Upper lobe of left lung (tissue), 6 donors: ENCODE results near the gene STX10. TPM values are rescaled to one million over a fixed set of nuclear protein-coding genes. Genes with fewer than 3 reads are reported as not detected.
A peak's percentile ranks its signal among the peaks of the same experiment; 100 is the strongest.

Experiments used
- ATAC-seq, 2 donors: fragments of 200-7000 bp; cut with Tn5 transposase; one replicate each; pipeline ENCODE4 v1.9.1; 2022; ENCODE audit warnings: mild to moderate bottlenecking in 2 of 2, moderate library complexity in 2 of 2; ENCODE audit not compliant: low FRiP score in 2 of 2
- DNase-seq, 2 donors: peaks; one replicate each; pipeline ENCODE4 v3.0.0-alpha.2; 2019 to 2020
- H3K27ac ChIP-seq, 4 donors: fragments of 200-600 bp; sonication (generic); one replicate each; pipeline ENCODE4 v1.5.1; 2016 to 2019
- H3K27me3 ChIP-seq, 4 donors: fragments of 200-600 bp; sonication (generic); one replicate each; pipeline ENCODE4 v1.5.1; 2017 to 2019
- H3K36me3 ChIP-seq, 4 donors: fragments of 200-600 bp; sonication (generic); one replicate each; pipeline ENCODE4 v1.5.1; 2016 to 2019
- H3K4me1 ChIP-seq, 4 donors: fragments of 200-600 bp; sonication (generic); one replicate each; pipeline ENCODE4 v1.5.1; 2018 to 2019
- H3K4me3 ChIP-seq, 4 donors: fragments of 200-600 bp; sonication (generic); one replicate each; pipeline ENCODE4 v1.5.1; 2017 to 2019; ENCODE audit warnings: mild to moderate bottlenecking in 2 of 4, moderate library complexity in 1 of 4
- H3K9me3 ChIP-seq, 4 donors: fragments of 200-600 bp; sonication (generic); one replicate each; pipeline ENCODE4 v1.5.1; 2018 to 2019
- EP300 ChIP-seq, 4 donors: sonication (generic); formaldehyde crosslinking; IDR thresholded peaks; one replicate each; pipeline ENCODE4 v1.5.1; 2017; ENCODE audit warnings: antibody characterized with exemption in 4 of 4, control low read depth in 2 of 4
- POLR2A ChIP-seq, 4 donors: fragments of 450-650 bp; IDR thresholded peaks; one replicate each; pipeline ENCODE4 v1.5.1; 2016 to 2017; ENCODE audit warnings: antibody characterized with exemption in 4 of 4, mild to moderate bottlenecking in 2 of 4
- POLR2AphosphoS5 ChIP-seq, 2 donors: sonication (generic); formaldehyde crosslinking; IDR thresholded peaks; one replicate each; pipeline ENCODE4 v1.5.1; 2017; ENCODE audit warnings: antibody characterized with exemption in 2 of 2
- whole genome bisulfite sequencing, 2 donors: methylation state at CpG; one replicate each; pipeline ENCODE4 v1.1.5; 2017 to 2018; 5-methylcytosine and 5-hydroxymethylcytosine counted together
- total RNA-seq, 6 donors: library from RNA; depleted of rRNA in 4 of 6; stranded (reverse); fragments of >200 nt in 4 of 6; gene quantifications; one replicate each; pipeline versions ENCODE4 v1.1.0 to v1.2.1, GENCODE V29; 2016 to 2021
- TF ChIP-seq, protein P1 (sequence below), 6 experiments: fragments of 450-650 bp in 4 of 6; fragments of 200-600 bp in 2 of 6; sonication (generic) in 2 of 6; IDR thresholded peaks; one replicate each; pipeline ENCODE4 v1.5.1; 2016 to 2019; ENCODE audit warnings: antibody characterized with exemption in 6 of 6
- donor health status: DM: no; HTN: no; CAD: no; lungs with moderate emphysema.
- donor health status: DM: no; HTN: yes; CAD: no; lungs with severe emphysema.

The STX10 gene
- total RNA-seq, 6 donors from 2014 or later = 80.0 to 348 (median 107) TPM

DNA sequence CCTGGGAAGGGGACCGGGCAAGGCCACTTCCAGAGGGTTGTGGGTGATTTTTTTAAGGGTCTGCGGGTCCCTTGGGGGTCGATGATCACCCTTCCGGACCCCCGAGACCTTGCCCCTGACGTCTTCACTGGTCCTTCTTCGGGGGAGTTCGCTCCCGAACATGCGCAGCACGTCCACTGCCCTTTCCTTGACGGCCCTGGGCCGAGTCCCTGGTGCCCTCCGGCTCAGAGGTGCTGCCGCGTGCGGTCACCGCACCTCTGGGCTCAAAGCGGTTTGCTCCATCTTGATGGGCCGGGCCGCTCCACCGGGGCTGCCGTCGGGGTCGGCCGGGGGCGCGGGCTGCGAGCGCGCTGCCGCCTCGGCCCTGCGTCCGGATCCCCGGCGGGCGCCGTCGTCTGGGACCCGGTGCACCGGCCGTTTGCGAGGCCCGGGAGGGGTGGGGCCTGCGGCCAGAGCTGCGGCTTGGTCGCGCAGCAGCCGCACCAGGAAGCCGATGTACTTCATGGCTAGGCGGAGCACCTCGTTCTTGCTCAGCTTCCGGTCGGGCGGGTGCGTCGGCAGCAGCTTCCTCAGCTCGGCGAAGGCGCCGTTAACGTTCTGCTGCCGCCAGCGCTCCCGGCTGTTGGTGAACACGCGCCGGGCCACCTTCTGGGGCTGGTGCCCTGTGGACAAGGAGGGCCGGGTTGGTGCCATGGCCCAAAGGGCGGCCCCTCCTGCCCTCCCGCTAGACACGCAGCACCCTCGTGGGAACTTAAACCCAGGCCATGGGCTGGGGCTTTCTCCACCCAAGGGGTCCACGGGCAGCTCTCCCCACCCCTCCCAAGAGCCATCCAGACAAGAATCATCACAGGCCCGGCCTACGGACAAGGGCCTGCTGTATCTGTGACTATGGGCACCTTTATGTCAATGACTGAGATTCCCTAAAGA lies 50.8 kb downstream of the STX10 start:
- H3K9me3 ChIP-seq = no peaks in the 10 kb centered on the region
- peaks cover 0 to 15% (median 7%) of the 10 kb centered on the region in 4 donors for H3K36me3 ChIP-seq
- WGBS, 2 donors = 12 to 28% methylated on average over 17 to 19 of the region's 77 CpGs
- H3K4me1 ChIP-seq = peaks cover 74 to 97% (median 85%) of the 10 kb centered on the region in 4 donors
- peak overlapping the region; percentile 15 to 59 (median 44) for H3K4me3 ChIP-seq
- peak; percentile 92 for DNase-seq
- ATAC-seq = peak; percentile 56 to 58
- H3K27ac ChIP-seq = peak overlapping the region; percentile 92 to 98 (median 95)
- peak in 2 of 4 donors; percentile 45 to 79 for TF ChIP-seq POLR2A (IDR thresholded peaks at IDR 0.05)
- TF ChIP-seq POLR2AphosphoS5 (IDR thresholded peaks at IDR 0.05) = peak; percentile 87 to 91
- TF ChIP-seq EP300 (IDR thresholded peaks at IDR 0.05) = peak in 2 of 4 donors; percentile 9 to 67
- TF ChIP-seq, protein P1, sequence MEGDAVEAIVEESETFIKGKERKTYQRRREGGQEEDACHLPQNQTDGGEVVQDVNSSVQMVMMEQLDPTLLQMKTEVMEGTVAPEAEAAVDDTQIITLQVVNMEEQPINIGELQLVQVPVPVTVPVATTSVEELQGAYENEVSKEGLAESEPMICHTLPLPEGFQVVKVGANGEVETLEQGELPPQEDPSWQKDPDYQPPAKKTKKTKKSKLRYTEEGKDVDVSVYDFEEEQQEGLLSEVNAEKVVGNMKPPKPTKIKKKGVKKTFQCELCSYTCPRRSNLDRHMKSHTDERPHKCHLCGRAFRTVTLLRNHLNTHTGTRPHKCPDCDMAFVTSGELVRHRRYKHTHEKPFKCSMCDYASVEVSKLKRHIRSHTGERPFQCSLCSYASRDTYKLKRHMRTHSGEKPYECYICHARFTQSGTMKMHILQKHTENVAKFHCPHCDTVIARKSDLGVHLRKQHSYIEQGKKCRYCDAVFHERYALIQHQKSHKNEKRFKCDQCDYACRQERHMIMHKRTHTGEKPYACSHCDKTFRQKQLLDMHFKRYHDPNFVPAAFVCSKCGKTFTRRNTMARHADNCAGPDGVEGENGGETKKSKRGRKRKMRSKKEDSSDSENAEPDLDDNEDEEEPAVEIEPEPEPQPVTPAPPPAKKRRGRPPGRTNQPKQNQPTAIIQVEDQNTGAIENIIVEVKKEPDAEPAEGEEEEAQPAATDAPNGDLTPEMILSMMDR (IDR thresholded peaks at IDR 0.05) = peak in 1 of 6 experiments; percentile 28
- H3K27me3 ChIP-seq = no peaks in the 10 kb centered on the region

DNA sequence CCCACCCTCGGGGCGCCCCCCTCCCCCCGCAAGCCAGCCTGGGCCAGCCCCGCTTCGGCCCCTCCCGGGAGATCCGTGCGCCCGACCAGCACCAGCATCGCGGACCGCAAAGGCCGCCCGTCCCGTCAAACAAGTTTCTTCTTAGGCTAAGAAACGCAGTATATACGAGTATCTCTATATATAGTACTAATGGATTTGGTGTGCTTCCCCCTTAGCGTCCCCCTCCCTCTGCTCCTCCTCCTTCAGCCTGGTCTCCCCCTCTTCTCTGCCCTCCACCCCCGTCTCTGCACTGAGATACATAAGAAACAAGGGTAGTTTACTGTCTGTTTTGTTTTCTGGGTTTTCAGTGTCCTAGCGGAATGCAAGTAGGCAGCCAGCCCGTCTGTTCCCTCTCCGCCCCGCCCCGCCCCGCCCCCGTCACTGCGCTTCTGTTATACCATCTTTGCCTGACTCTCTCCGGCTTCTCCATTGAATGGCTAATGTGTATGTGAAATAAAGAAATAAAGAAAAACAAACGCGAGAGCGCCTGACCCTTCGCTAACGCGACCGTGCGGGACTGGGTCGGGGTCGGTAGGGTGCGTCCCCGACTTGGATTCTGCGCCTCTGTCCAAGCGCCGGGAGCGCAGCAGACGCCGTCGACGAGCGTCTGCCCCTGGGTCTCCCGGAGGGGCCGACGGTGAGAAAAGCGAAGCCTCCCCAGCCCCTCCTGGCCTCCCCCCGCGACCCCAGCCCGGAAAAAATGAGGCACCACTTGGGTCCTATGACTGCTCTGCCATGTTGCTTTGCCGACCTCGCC lies 51.7 kb downstream of the STX10 start:
- H3K4me1 ChIP-seq = peaks cover 74 to 97% (median 84%) of the 10 kb centered on the region in 4 donors
- WGBS, 2 donors = 7 to 21% methylated on average over 40 to 55 of the region's 58 CpGs
- TF ChIP-seq POLR2AphosphoS5 (IDR thresholded peaks at IDR 0.05) (no peak), POLR2A (IDR thresholded peaks at IDR 0.05) (peak in 1 of 4 donors; percentile 46)
- H3K4me3 ChIP-seq = peak overlapping the region; percentile 15 to 59 (median 44)
- H3K27me3 ChIP-seq = no peaks in the 10 kb centered on the region
- peak overlapping the region; percentile 92 to 98 (median 95) for H3K27ac ChIP-seq
- H3K9me3 ChIP-seq = no peaks in the 10 kb centered on the region
- H3K36me3 ChIP-seq = peaks cover 0 to 15% (median 7%) of the 10 kb centered on the region in 4 donors
- DNase-seq (peak in 1 of 2 donors; percentile 42), ATAC-seq (peak in 1 of 2 donors; percentile 28)

DNA sequence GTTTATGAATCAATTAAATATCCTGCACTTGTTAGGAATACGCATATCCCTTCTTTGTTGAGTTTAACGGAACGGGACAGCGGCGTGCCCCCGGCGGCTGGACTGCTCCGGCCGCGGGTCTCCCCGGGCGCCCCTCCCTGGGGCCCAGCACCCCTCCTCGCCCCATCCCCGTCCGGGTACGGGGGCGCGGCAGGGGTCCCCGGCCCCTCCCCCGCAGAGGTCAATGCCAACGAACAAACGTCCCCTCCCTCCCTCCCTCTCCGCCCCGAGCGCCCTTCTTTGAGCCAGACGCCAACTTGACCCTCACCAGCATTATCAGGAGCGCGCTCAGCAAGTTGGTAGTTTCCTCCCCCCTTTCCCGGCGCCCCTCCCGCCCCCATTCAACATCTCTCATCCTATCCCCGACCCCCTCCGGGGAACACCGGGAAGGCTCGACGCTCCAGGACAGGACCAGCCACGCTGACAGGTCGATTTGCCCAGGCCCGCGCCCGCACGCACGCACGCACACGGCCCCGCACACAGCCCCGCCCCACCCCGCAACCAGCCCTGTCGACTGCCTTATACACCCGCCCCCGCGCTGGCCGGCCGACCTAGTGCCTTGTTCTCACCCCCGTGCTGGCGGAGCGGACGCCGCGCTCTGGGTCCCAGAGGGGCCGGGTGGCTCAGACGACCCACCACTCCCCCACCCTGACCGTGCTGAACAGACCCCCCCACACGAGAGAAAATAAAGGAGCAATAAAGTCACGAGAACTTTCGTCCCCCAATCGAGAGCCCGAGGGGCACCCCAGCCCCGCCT lies 52.5 kb downstream of the STX10 start:
- TF ChIP-seq POLR2AphosphoS5 (IDR thresholded peaks at IDR 0.05) (no peak), EP300 (IDR thresholded peaks at IDR 0.05) (no peak), POLR2A (IDR thresholded peaks at IDR 0.05) (no peak)
- TF ChIP-seq, protein P1 (IDR thresholded peaks at IDR 0.05) = no peak
- WGBS, 2 donors = 18 to 26% methylated on average over 33 to 43 of the region's 69 CpGs
- Histone ChIP-seq H3K27ac (peak overlapping the region; percentile 92 to 98 (median 95)), H3K4me3 (peak overlapping the region in 3 of 4 donors; percentile 34 to 59 (median 55)), H3K9me3 (no peaks in the 10 kb centered on the region), H3K36me3 (peaks cover 0 to 15% (median 7%) of the 10 kb centered on the region in 4 donors), H3K4me1 (peaks cover 67 to 97% (median 84%) of the 10 kb centered on the region in 4 donors), H3K27me3 (no peaks in the 10 kb centered on the region)
- ATAC-seq (peak in 1 of 2 donors; percentile 1), DNase-seq (peak; percentile 62 to 93)

DNA sequence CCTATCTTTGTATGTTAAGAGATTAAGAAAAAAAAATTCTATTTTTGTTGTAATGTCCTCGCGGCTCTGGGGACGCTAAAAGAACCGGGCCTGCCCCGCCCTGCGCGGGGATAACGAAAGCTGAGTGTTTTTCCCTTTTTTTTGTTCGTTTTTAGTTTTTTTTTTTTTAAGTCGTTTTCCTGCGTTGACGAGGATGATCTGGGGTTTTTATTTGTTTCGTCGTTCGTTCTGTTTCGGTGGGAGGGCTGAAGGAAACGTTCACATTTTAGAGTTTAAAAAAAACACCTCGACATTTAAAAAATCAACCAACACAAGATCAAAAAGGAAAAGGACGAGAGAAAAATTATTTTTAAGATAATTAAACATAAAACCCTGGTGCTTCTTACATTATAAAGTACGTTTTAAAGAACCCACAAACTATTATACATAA lies 53.1 kb downstream of the STX10 start:
- WGBS, 2 donors = 40 to 46% methylated on average over 20 of the region's 20 CpGs

More for the DNA sequence above, 53.1 kb downstream of the STX10 start:
- Histone ChIP-seq H3K36me3 (peaks cover 0 to 15% (median 7%) of the 10 kb centered on the region in 4 donors), H3K27ac (peak overlapping the region; percentile 92 to 98 (median 95)), H3K9me3 (no peaks in the 10 kb centered on the region), H3K4me1 (peaks cover 69 to 97% (median 86%) of the 10 kb centered on the region in 4 donors), H3K27me3 (no peaks in the 10 kb centered on the region), H3K4me3 (peak overlapping the region in 3 of 4 donors; percentile 34 to 59 (median 55))
- TF ChIP-seq, protein P1 (IDR thresholded peaks at IDR 0.05) = no peak
- TF ChIP-seq POLR2A (IDR thresholded peaks at IDR 0.05) = no peak
- TF ChIP-seq POLR2AphosphoS5 (IDR thresholded peaks at IDR 0.05) = no peak
- TF ChIP-seq EP300 (IDR thresholded peaks at IDR 0.05) = no peak
- DNase-seq = no peak
- no peak for ATAC-seq
